H1 (cell line): ENCODE data around the gene FAM209B.

Experiments used
- EP300 ChIP-seq, 2 experiments: IDR thresholded peaks; 1 replicate in 1 of 2; 2 replicates in 1 of 2; pipeline ENCODE4 v1.6.1; 2011 to 2012; ENCODE audit warnings: low read depth in 2 of 2, low read length in 2 of 2, mild to moderate bottlenecking in 2 of 2, borderline replicate concordance in 1 of 2, inconsistent platforms in 1 of 2, moderate library complexity in 1 of 2
- EZH2 ChIP-seq: fragments of 200-600 bp; sonication (generic); IDR thresholded peaks from 2 replicates; pipeline ENCODE4 v1.7.1; 2012; ENCODE audit warnings: low read depth, mild to moderate bottlenecking, moderate library complexity, low read length, inconsistent platforms; ENCODE audit not compliant: severe bottlenecking
- GABPA ChIP-seq: IDR thresholded peaks from 2 replicates; pipeline ENCODE4 v1.6.1; 2011; ENCODE audit warnings: mild to moderate bottlenecking, low read length, moderate library complexity, borderline replicate concordance; ENCODE audit not compliant: insufficient read depth
- POLR2A ChIP-seq, 2 experiments: IDR thresholded peaks; 1 replicate in 1 of 2; 2 replicates in 1 of 2; pipeline ENCODE4 v1.6.1; 2011; ENCODE audit warnings: low read depth in 2 of 2, low read length in 2 of 2, mild to moderate bottlenecking in 2 of 2; ENCODE audit errors: control extremely low read depth in 1 of 2
- POLR2AphosphoS5 ChIP-seq: IDR thresholded peaks from 2 replicates; pipeline ENCODE4 v1.6.1; 2011; ENCODE audit warnings: low read depth, low read length
- SP2 ChIP-seq: IDR thresholded peaks from 2 replicates; pipeline ENCODE4 v1.6.1; 2012; ENCODE audit warnings: mild to moderate bottlenecking, low read length, inconsistent platforms
- USF2 ChIP-seq: IDR thresholded peaks from 2 replicates; pipeline ENCODE4 v1.6.1; 2011; ENCODE audit warnings: low read length, improper control_type of control experiment
- TF ChIP-seq, protein P1 (sequence below), 3 experiments: IDR thresholded peaks; 1 replicate in 2 of 3; 2 replicates in 1 of 3; pipeline versions ENCODE4 v1.5.1 to v1.6.1; 2011; ENCODE audit warnings: low read length in 3 of 3, mild to moderate bottlenecking in 3 of 3, inconsistent platforms in 2 of 3, low read depth in 1 of 3, moderate library complexity in 1 of 3; ENCODE audit not compliant: insufficient read depth in 1 of 3; ENCODE audit errors: control extremely low read depth in 1 of 3

DNA sequence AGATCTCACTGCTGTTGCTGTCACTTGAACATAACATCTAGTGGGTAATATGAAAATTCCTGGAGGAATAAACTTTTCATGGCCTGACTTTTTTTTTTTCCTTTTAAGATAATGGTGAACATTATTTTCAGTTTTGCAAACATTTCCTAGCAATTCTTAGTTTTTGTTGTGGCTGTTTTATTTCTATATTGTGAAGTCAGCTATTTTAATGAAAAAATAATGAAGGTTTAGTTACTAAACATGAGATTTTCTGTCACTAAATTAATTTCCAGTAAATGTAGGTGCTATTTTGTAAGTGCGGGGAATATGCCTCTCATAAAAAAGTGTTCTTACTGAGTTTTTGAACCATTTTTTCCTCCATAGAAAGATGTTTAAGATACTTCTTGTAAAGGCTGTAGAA lies 31.9 kb upstream of the FAM209B start:
- TF ChIP-seq, protein P1, sequence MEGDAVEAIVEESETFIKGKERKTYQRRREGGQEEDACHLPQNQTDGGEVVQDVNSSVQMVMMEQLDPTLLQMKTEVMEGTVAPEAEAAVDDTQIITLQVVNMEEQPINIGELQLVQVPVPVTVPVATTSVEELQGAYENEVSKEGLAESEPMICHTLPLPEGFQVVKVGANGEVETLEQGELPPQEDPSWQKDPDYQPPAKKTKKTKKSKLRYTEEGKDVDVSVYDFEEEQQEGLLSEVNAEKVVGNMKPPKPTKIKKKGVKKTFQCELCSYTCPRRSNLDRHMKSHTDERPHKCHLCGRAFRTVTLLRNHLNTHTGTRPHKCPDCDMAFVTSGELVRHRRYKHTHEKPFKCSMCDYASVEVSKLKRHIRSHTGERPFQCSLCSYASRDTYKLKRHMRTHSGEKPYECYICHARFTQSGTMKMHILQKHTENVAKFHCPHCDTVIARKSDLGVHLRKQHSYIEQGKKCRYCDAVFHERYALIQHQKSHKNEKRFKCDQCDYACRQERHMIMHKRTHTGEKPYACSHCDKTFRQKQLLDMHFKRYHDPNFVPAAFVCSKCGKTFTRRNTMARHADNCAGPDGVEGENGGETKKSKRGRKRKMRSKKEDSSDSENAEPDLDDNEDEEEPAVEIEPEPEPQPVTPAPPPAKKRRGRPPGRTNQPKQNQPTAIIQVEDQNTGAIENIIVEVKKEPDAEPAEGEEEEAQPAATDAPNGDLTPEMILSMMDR (IDR thresholded peaks at IDR 0.05; ENCODE audit: control extremely low read depth in 1 of 3, insufficient read depth in 1 of 3, low read depth in 1 of 3, low read length in 3 of 3): no peak
- TF ChIP-seq POLR2A (IDR thresholded peaks at IDR 0.05; ENCODE audit: control extremely low read depth in 1 of 2, low read depth in 2 of 2, low read length in 2 of 2) (no peak), SP2 (no peak), EP300 (IDR thresholded peaks at IDR 0.05; ENCODE audit: borderline replicate concordance in 1 of 2, low read depth in 2 of 2, low read length in 2 of 2) (no peak), GABPA (no peak), POLR2AphosphoS5 (no peak), USF2 (no peak), EZH2 (no peak)
